HCT116 (cell line): ENCODE results near the gene MSL1.

Source experiments
- EZH2 ChIP-seq: fragments of 200-600 bp; sonication (generic); IDR thresholded peaks from 2 replicates; pipeline ENCODE4 v1.6.1; 2017; ENCODE audit warnings: antibody characterized with exemption, mixed run types
- EZH2phosphoT487 ChIP-seq: fragments of 200-600 bp; IDR thresholded peaks from 2 replicates; pipeline ENCODE4 v1.6.1; 2018; ENCODE audit warnings: antibody characterized with exemption, borderline replicate concordance
- POLR2A ChIP-seq: IDR thresholded peaks from 2 replicates; pipeline ENCODE4 v1.7.0; 2011; ENCODE audit warnings: borderline replicate concordance; ENCODE audit not compliant: insufficient read depth, insufficient read length; ENCODE audit errors: extremely low read depth
- POLR2AphosphoS5 ChIP-seq: IDR thresholded peaks from 2 replicates; pipeline ENCODE4 v1.6.1; 2011; ENCODE audit warnings: mild to moderate bottlenecking, low read depth, low read length, moderate library complexity
- SP1 ChIP-seq: IDR thresholded peaks from 2 replicates; pipeline ENCODE4 v1.6.1; 2012; ENCODE audit warnings: low read depth
- SRF ChIP-seq: IDR thresholded peaks from 2 replicates; pipeline ENCODE4 v1.6.1; 2012; ENCODE audit warnings: low read depth
- TCF7L2 ChIP-seq: IDR thresholded peaks from 2 replicates; pipeline ENCODE4 v1.7.0; 2011; ENCODE audit warnings: borderline replicate concordance, inconsistent platforms; ENCODE audit not compliant: insufficient read depth, insufficient read length; ENCODE audit errors: extremely low read depth
- ZNF274 ChIP-seq: fragments of 200-500 bp; sonication (Bioruptor generic); IDR thresholded peaks from 2 replicates; pipeline ENCODE4 v1.6.1; 2014; ENCODE audit warnings: mild to moderate bottlenecking, low read depth, low read length, inconsistent platforms
- TF ChIP-seq, protein P1 (sequence below), 3 experiments: fragments of 200-600 bp in 1 of 3; sonication (generic) in 1 of 3; IDR thresholded peaks in 2 of 3; conservative IDR thresholded peaks in 1 of 3; 2 replicates each; pipeline ENCODE4 v1.5.1; 2012 to 2017; ENCODE audit warnings: low read depth in 2 of 3, low read length in 2 of 3, antibody characterized with exemption in 1 of 3, borderline replicate concordance in 1 of 3, control low read depth in 1 of 3, mild to moderate bottlenecking in 1 of 3, mixed read lengths in 1 of 3, mixed run types in 1 of 3, moderate library complexity in 1 of 3; ENCODE audit not compliant: insufficient read depth in 1 of 3
- TF ChIP-seq, protein P2 (sequence below): IDR thresholded peaks from 2 replicates; pipeline ENCODE4 v1.6.1; 2012; ENCODE audit warnings: low read depth

DNA sequence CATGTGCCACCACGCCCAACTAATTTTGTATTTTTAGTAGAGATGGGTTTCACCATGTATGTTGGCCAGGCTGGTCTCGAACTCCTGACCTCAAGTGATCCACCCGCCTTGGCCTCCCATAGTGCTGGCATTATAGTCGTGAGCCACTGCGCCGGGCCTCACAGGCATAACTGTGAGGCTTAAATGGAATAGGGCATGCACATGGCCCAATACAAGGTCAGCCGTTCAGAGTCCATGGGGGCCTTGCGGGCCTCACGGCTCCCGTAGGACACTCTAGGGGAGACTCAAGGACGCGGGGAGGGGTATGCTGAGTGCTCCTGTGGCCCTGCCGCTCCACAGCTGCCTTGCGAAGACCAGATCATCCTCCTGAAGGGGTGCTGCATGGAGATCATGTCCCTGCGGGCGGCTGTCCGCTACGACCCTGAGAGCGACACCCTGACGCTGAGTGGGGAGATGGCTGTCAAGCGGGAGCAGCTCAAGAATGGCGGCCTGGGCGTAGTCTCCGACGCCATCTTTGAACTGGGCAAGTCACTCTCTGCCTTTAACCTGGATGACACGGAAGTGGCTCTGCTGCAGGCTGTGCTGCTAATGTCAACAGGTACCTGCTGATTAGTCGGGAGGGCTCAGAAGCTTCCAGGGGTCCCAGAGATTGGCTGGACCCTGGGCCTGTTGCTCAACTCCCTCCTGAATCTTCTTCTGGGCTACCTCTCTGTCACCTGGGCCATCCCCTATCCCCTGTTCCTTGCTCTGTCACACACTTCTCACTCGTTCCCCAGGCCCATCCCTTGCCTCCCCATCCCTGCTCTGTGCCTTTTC, 33.7 kb upstream of the MSL1 start:
- TF ChIP-seq, protein P1, sequence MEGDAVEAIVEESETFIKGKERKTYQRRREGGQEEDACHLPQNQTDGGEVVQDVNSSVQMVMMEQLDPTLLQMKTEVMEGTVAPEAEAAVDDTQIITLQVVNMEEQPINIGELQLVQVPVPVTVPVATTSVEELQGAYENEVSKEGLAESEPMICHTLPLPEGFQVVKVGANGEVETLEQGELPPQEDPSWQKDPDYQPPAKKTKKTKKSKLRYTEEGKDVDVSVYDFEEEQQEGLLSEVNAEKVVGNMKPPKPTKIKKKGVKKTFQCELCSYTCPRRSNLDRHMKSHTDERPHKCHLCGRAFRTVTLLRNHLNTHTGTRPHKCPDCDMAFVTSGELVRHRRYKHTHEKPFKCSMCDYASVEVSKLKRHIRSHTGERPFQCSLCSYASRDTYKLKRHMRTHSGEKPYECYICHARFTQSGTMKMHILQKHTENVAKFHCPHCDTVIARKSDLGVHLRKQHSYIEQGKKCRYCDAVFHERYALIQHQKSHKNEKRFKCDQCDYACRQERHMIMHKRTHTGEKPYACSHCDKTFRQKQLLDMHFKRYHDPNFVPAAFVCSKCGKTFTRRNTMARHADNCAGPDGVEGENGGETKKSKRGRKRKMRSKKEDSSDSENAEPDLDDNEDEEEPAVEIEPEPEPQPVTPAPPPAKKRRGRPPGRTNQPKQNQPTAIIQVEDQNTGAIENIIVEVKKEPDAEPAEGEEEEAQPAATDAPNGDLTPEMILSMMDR (IDR thresholded peaks at IDR 0.05 in 2 of 3, conservative IDR thresholded peaks at IDR 0.05 in 1 of 3; ENCODE audit: borderline replicate concordance in 1 of 3, insufficient read depth in 1 of 3, low read depth in 2 of 3, low read length in 2 of 3) = no peak
- TF ChIP-seq TCF7L2 = no peak
- TF ChIP-seq SP1 = no peak
- no peak for TF ChIP-seq EZH2phosphoT487
- TF ChIP-seq EZH2 = no peak
- TF ChIP-seq SRF = no peak
- TF ChIP-seq, protein P2, sequence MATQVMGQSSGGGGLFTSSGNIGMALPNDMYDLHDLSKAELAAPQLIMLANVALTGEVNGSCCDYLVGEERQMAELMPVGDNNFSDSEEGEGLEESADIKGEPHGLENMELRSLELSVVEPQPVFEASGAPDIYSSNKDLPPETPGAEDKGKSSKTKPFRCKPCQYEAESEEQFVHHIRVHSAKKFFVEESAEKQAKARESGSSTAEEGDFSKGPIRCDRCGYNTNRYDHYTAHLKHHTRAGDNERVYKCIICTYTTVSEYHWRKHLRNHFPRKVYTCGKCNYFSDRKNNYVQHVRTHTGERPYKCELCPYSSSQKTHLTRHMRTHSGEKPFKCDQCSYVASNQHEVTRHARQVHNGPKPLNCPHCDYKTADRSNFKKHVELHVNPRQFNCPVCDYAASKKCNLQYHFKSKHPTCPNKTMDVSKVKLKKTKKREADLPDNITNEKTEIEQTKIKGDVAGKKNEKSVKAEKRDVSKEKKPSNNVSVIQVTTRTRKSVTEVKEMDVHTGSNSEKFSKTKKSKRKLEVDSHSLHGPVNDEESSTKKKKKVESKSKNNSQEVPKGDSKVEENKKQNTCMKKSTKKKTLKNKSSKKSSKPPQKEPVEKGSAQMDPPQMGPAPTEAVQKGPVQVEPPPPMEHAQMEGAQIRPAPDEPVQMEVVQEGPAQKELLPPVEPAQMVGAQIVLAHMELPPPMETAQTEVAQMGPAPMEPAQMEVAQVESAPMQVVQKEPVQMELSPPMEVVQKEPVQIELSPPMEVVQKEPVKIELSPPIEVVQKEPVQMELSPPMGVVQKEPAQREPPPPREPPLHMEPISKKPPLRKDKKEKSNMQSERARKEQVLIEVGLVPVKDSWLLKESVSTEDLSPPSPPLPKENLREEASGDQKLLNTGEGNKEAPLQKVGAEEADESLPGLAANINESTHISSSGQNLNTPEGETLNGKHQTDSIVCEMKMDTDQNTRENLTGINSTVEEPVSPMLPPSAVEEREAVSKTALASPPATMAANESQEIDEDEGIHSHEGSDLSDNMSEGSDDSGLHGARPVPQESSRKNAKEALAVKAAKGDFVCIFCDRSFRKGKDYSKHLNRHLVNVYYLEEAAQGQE = no peak
- no peak for TF ChIP-seq POLR2A
- TF ChIP-seq ZNF274 = no peak
- no peak for TF ChIP-seq POLR2AphosphoS5
